NCI-H2171 (cell line): ENCODE measurements around the gene ATF7.

ENCODE experiments used
- DNase-seq: peaks from one replicate; lab custom pipeline; 2025; lab: John Stamatoyannopoulos, UW

ATF7 gene

GRCh38 chr12:53596920-53597363 lies 29.2 kb downstream of the ATF7 start:
- no peak for DNase-seq

DNA sequence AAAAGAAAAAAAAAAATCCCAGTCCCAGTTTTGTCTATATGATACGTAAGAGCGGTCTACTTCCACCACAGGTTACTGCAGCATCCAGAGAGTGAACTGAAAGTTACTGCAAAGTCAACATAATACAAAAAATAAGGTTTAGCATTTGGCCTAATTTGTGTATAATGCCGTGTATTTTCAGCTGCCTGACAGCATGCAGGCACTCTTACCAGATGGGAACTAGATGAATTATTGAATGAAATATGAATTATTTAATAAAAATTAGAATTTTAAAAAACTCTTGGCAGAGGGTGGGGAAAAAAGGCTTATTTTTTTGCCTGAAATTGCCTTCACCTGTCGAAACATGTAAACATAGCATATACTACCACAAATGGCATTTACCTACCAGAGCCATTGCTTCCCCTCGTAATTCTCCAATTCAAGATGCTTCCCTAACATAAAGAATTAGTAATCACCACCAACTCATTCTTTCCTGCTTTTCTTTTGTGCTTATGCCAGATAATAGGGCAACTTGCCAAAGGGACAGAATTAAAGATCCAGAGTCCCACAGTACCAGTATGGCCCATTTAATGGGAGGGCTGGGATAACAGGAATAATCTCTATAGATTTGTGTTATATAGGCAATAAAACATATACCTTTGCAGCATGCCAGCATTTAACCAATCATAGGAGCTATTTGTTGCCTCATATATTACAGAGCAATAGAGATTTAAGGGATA lies 31.1 kb downstream of the ATF7 start:
- no peak for DNase-seq

DNA sequence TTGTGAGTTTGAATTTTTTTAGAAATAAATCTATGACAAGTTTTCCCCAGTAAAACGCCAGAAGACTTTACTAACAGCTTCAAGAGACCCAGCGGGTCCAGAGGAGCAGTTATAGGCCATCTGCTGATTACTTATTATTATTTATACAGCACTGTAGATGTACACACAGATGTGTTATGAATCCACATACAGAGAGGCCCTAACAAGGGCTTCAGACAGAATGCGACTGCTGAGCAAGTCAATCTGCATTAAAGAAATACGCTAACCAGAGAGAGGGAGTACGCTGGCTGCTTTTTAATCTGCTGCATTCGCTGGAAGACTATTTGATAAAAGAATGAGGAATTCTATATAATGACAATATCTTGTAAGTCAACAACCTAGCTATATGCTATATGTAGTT lies 32.5 kb downstream of the ATF7 start:
- DNase-seq: no peak

- no peak for DNase-seq
These were observed 33.2 kb downstream of the ATF7 start for GRCh38 chr12:53593031-53593430.

DNA sequence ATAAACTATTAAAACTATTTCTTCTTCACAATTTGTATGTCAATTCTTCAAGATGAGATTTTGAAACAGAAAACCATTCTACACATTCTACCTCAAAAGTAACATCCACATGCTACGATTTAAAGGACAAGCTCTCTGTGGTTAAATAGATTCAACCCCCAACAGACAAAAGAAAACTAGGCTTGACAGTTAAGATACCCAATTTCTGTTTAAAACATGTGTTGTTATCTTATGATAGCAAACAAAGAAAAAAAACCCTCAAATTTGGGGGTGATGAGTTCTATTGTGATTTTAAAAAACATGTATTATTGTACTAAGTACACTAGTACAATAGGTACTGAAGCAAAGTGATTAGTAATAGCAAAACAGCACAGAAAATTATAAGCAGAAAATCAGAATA lies 33.8 kb downstream of the ATF7 start:
- no peak for DNase-seq

- no peak for DNase-seq
These were observed 34.6 kb downstream of the ATF7 start for GRCh38 chr12:53591301-53592206.

GRCh38 chr12:53590652-53591051 lies 35.5 kb downstream of the ATF7 start:
- no peak for DNase-seq

DNA sequence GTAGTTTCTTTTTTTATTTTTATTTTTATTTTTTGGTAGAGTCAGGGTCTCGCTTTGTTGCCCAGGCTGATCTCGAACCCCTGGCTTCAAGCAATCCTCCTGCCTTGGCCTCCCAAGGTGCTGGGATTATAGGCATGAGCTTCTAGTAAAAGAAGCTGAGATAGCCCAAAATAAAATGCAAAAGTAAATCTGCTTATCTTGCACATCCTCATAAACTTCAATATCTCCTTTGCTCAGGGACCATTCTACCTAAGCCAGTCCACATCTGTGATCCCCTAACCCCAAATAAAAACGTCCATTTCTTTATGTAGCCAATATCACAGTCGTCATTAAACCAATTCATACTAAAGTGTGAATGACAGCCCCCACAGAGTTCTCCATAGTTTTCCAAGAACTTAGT lies 36.3 kb downstream of the ATF7 start:
- no peak for DNase-seq

DNA sequence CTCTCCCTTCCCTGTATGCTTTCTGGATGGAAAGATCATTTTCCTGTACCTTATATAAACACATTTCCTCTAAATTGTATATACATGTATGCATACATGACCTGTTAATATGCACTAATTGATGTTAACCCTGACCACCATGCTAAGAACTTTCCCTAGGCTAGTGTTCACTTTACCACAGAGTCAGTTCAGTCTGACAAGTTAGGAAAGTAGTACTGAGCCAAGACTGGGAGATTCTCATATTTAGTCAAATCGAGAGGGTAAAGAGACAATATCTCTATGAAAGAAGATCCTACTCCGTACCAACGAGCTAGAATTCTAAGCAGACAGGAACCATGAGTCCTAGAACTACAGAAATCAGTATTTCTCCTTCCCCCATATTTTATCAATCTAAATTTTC lies 36.8 kb downstream of the ATF7 start:
- no peak for DNase-seq

DNA sequence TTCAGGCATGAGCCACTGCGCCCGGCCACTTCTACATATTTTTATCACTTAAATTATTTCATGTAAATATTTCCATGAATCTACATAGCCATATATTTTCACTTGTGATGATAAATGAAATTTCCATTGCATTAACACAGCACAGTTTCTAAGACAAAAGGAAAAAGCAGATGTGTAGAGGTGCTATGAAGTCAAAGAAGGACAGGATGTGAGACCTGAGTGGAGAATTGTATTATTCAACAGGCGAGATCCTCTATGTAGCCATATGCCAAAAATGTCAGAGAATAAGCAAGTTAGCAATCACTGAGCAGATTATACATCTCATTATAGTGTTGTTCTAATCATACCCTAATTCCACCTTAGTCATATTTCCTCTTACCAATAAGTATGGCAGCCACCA lies 38.1 kb downstream of the ATF7 start:
- no peak for DNase-seq

GRCh38 chr12:53586745-53587144 lies 39.4 kb downstream of the ATF7 start:
- no peak for DNase-seq

- DNase-seq: no peak
These were observed 40.6 kb downstream of the ATF7 start for GRCh38 chr12:53585448-53586125.

DNA sequence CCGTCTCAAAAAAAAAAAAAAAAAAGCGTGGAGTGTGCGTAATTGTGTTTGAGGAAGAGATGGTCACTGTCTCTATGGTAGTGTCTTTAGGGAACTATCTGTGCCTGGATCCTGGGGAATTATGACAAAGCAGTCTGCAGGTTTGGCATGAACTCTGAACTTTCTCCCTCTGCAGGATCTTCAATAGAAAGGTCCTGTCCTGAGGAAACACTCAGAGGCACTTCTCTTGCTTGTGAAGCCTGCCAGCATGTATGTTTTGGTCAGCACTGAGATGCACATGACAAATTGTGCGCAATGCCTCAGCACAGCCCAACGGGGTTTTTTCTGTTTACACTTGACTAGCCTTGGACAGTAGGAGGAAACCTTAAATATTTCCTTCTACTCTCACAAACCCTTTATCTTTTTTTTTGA lies 46.6 kb downstream of the ATF7 start:
- DNase-seq: no peak

DNA sequence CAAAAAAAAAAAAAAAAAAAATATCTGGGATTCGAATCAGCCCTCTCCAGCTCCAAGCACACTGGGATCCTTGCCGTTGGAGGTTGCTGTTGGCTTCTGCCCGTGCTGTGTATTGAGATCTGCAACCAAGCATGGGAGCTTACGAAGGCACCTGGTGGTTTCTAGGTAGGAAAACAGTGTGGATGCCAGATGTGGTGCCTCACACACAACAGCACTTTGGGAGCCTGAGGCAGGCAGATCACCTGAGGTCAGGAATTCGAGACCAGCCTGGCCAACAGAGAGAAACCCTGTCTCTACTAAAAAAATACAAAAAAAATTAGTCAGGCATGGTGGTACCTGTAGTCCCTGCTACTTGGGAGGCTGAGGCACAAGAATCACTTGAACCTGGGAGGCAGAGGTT lies 47.4 kb downstream of the ATF7 start:
- no peak for DNase-seq

GRCh38 chr12:53577941-53578352 lies 48.2 kb downstream of the ATF7 start:
- no peak for DNase-seq

- no peak for DNase-seq
These were observed 50.5 kb downstream of the ATF7 start for GRCh38 chr12:53575502-53576249.

DNA sequence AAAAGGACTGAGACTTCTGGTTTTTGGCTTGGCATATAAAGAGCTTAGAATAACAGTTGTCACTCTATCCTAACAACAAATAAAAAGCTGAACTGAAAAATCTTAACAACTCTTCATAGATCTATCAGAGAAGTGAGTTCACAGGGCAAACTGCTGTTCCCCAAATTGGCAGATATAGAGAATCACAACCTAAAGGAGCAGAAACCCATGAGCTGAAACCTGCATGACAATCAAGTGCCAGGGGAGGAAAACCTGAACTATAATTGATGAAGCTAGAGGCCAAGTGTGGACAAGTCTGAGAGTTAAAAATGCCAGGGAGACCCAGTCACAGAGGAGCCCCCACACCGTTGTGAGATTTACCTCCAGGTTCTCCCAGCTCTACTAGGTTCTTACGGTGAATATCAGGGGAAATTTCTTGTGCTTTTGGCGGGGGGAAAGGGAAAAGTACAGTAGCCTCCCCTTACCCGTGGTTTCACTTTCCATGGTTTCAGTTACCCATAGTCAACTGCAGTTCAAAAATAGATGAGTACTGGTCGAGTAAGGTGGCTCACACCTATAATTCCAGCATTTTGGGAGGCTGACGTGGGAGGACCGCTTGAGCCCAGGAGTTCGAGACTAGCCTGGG lies 53.9 kb downstream of the ATF7 start:
- no peak for DNase-seq

DNA sequence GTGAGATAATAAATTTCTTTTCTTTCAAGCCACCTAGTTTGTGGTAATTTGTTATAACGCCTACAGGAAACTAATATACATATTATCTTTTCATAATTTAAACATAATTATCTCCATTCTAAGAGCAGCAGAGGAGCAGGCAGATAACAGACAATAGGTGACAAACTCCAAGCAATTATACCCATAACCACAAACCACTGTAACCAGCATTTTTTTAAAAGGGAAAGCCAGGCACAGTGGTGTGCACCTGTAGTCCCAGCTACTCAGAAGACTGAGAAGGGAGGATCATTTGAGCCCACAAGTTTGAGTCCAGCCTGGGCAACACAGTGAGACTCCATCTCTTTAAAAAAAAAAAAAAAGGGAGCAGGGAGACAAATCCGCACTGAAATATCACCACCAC lies 54.9 kb downstream of the ATF7 start:
- DNase-seq: no peak

GRCh38 chr12:53568809-53569557 lies 57.2 kb downstream of the ATF7 start:
- DNase-seq: no peak

- no peak for DNase-seq
These were observed 58.0 kb downstream of the ATF7 start for GRCh38 chr12:53567961-53568808.
